HepG2 (cell line): ENCODE data around the gene MPHOSPH8. TPM values are rescaled to one million over a fixed set of nuclear protein-coding genes. Genes with fewer than 3 reads are reported as not detected.

Source experiments
- ATAC-seq: fragments of 200-7000 bp; cut with Tn5 transposase; 3 replicates; pipeline ENCODE4 v1.9.1; 2020; ENCODE audit warnings: mild to moderate bottlenecking, moderate library complexity
- BruUV-seq: library from RNA; stranded (reverse); fragments of 400-500 nt; replicated peaks from 2 replicates; lab custom pipeline; 2021; lab: Mats Ljungman, UMichigan
- CTCF ChIA-PET: fragments of 300-600 bp; formaldehyde crosslinking; extraction: SDS; loops from one replicate; lab custom pipeline; 2021; ENCODE audit warnings: low total read pairs, inconsistent platforms, low intra/inter-chr PET ratio; lab: Yijun Ruan, JAX
- POLR2A ChIA-PET: fragments of 350-600 bp; sonication (Branson Sonifier 250); formaldehyde crosslinking; loops from one replicate; lab custom pipeline; 2020; ENCODE audit warnings: antibody characterized with exemption, inconsistent platforms; lab: Yijun Ruan, JAX
- DNase-seq: peaks from one replicate; pipeline ENCODE4 v3.0.0-alpha.2; 2015; ENCODE audit warnings: low spot score
- FAIRE-seq: peaks from 3 replicates; lab custom pipeline; 2011; peaks lifted over from hg19 to GRCh38; lab: Jason Lieb, UNC
- H2AFZ ChIP-seq: one replicate; pipeline ENCODE4 v1.6.1; 2011; ENCODE audit warnings: low read length, inconsistent platforms
- H3K27ac ChIP-seq: fragments of 300-600 bp; 3 replicates; pipeline ENCODE4 v1.8.0; 2011; ENCODE audit warnings: mixed run types, mild to moderate bottlenecking, mixed read lengths, low read length, inconsistent platforms; ENCODE audit not compliant: insufficient read depth; ENCODE audit errors: extremely low read length
- H3K27me3 ChIP-seq, 2 experiments: fragments of 200-600 bp in 1 of 2; 2 replicates in 1 of 2; 3 replicates in 1 of 2; pipeline versions ENCODE4 v1.6.0 to v1.8.0; 2011; ENCODE audit warnings: low read length in 2 of 2, mild to moderate bottlenecking in 2 of 2, moderate library complexity in 2 of 2, inconsistent platforms in 1 of 2; ENCODE audit not compliant: insufficient read depth in 2 of 2, control insufficient read depth in 1 of 2
- H3K36me3 ChIP-seq, 2 experiments: fragments of 200-600 bp in 1 of 2; replicated peaks in 1 of 2; 2 replicates in 1 of 2; 3 replicates in 1 of 2; pipeline versions ENCODE4 v1.5.1 to v1.8.0; 2011; ENCODE audit warnings: low read length in 2 of 2, inconsistent platforms in 1 of 2; ENCODE audit not compliant: insufficient read depth in 2 of 2, control insufficient read depth in 1 of 2
- H3K4me1 ChIP-seq: 2 replicates; pipeline ENCODE4 v1.5.1; 2012; ENCODE audit warnings: low read length, inconsistent platforms; ENCODE audit not compliant: insufficient read depth
- H3K4me2 ChIP-seq: 2 replicates; pipeline ENCODE4 v1.6.0; 2011; ENCODE audit warnings: low read depth, low read length, inconsistent platforms
- H3K4me3 ChIP-seq, 3 experiments: fragments of 200-600 bp in 1 of 3; sonication (generic), shearing (Covaris generic) in 1 of 3; replicated peaks in 1 of 3; 2 replicates each; pipeline ENCODE4 v1.5.1; 2011 to 2016; ENCODE audit warnings: low read length in 3 of 3, inconsistent platforms in 2 of 3, low read depth in 2 of 3, mild to moderate bottlenecking in 2 of 3, control low read depth in 1 of 3, mixed read lengths in 1 of 3; ENCODE audit not compliant: insufficient read depth in 1 of 3
- H3K79me2 ChIP-seq: one replicate; pipeline ENCODE4 v1.6.1; 2011; ENCODE audit warnings: low read length, inconsistent platforms; ENCODE audit not compliant: insufficient read depth
- H3K9ac ChIP-seq: 2 replicates; pipeline ENCODE4 v1.6.0; 2011; ENCODE audit warnings: mild to moderate bottlenecking, low read depth, low read length, inconsistent platforms; ENCODE audit not compliant: insufficient read depth
- H3K9me3 ChIP-seq: 2 replicates; pipeline ENCODE4 v1.5.1; 2012; ENCODE audit warnings: mild to moderate bottlenecking, low read length
- H4K20me1 ChIP-seq: 2 replicates; pipeline ENCODE4 v1.6.0; 2011; ENCODE audit warnings: inconsistent platforms, mild to moderate bottlenecking, low read length, moderate library complexity; ENCODE audit not compliant: insufficient read depth
- KMT2B ChIP-seq: IDR thresholded peaks from 2 replicates; pipeline ENCODE4 v1.6.1; 2016; ENCODE audit warnings: missing genetic modification reagents, missing compliant biosample characterization
- PHF20 ChIP-seq: sonication (generic); formaldehyde crosslinking; IDR thresholded peaks from 2 replicates; pipeline ENCODE4 v1.5.0; 2020; ENCODE audit warnings: mild to moderate bottlenecking, missing genetic modification reagents
- WGBS: methylation state at CpG from one replicate; pipeline ENCODE4 v1.1.6; 2017; ENCODE audit warnings: low lambda C conversion rate; 5-methylcytosine and 5-hydroxymethylcytosine counted together
- in situ Hi-C: cut with HindIII; loops from 2 replicates; pipeline ENCODE4 v1.10.0; 2017; ENCODE audit warnings: low pct_unique_long_range_greater_than_20kb; ENCODE audit not compliant: extremely low pct_ligation_motif_present
- intact Hi-C: fragments of 100-400 bp; cut with micrococcal nuclease; formaldehyde crosslinking; loops from one replicate; pipeline ENCODE4 v1.10.0; 2022; ENCODE audit not compliant: unreplicated experiment
- polyA plus RNA-seq, 8 experiments: library from polyadenylated mRNA; depleted of rRNA in 3 of 8; stranded (reverse) in 7 of 8; unstranded in 1 of 8; fragments of >200 nt; fragmentation: Illumina TruSeq in 4 of 8; extraction: Trizol in 4 of 8; gene quantifications; 2 replicates each; pipeline versions ENCODE4 v1.2.1 to v1.2.3, GENCODE V29; 2011 to 2016; ENCODE audit warnings: low read depth in 4 of 8, missing spikeins in 1 of 8, mixed read lengths in 1 of 8; ENCODE audit not compliant: insufficient read depth in 1 of 8
- total RNA-seq, 5 experiments: library from RNA; depleted of rRNA; stranded (reverse); fragments of >200 nt; fragmentation: Illumina TruSeq; extraction: Trizol; gene quantifications; 2 replicates each; pipeline ENCODE4 v1.2.3, GENCODE V29; 2016; ENCODE audit warnings: low read depth in 1 of 5

The MPHOSPH8 gene
- total and polyA plus RNA-seq, 2 of the 13 experiments (the other 11 are each of a cell fraction or from before 2014, with no cell fraction given), result 17.3 to 20.9 TPM

GRCh38 chr13:19720039-19720438 is 86.6 kb downstream of the MPHOSPH8 start:
- H3K27me3 ChIP-seq, result no peaks in the 10 kb centered on the region
- intact Hi-C loops, result no loop called here
- FAIRE-seq (no peak), ATAC-seq (no peak), DNase-seq (no peak)
- no peak overlapping the region for H3K9ac ChIP-seq
- H3K4me2 ChIP-seq, result no peak overlapping the region
- H3K36me3 ChIP-seq, result peaks cover 0 to 28% of the 10 kb centered on the region in 2 experiments; a peak in 4 of 5 replicates
- H3K27ac ChIP-seq, result no peak overlapping the region
- H3K9me3 ChIP-seq, result no peaks in the 10 kb centered on the region
- WGBS, result 95% methylated on average over 2 of the region's 2 CpGs
- POLR2A ChIA-PET, result no interaction called here
- no peaks in the 10 kb centered on the region for H3K4me1 ChIP-seq
- no peak overlapping the region for H3K4me3 ChIP-seq
- in situ Hi-C loops, result no loop called here
- no peaks in the 10 kb centered on the region for H4K20me1 ChIP-seq
- no peak overlapping the region for H2AFZ ChIP-seq
- peaks cover 11% of the 10 kb centered on the region for H3K79me2 ChIP-seq
- TF ChIP-seq PHF20 (CRISPR knock-in tag) (no peak), KMT2B (CRISPR knock-in tag) (no peak)
- TF ChIP-seq, all 625 proteins: peak for 0
- no TSS peak for BruUV-seq
- CTCF ChIA-PET, result no interaction called here

Other genes starting within 250 kb of the MPHOSPH8 start
- gene TPTE2, start 72.1 kb upstream of the MPHOSPH8 start, total RNA-seq (2016; rRNA removed; fragmentation: Illumina TruSeq; extraction: Trizol), result not detected in 2 replicates
- 0.07 and 0.20 TPM in 2 replicates for gene TPTE2, start 72.1 kb upstream of the MPHOSPH8 start, polyA plus RNA-seq (2011; rRNA removed)
- gene PSPC1, start 149.3 kb downstream of the MPHOSPH8 start, total RNA-seq (2016; rRNA removed; fragmentation: Illumina TruSeq; extraction: Trizol), result 94.0 and 99.4 TPM in 2 replicates
- 29.7 and 33.5 TPM in 2 replicates for gene PSPC1, start 149.3 kb downstream of the MPHOSPH8 start, polyA plus RNA-seq (2011; rRNA removed)
- 9.4 and 9.8 TPM in 2 replicates for gene ZMYM5, start 230.0 kb downstream of the MPHOSPH8 start, total RNA-seq (2016; rRNA removed; fragmentation: Illumina TruSeq; extraction: Trizol)
- 5.3 and 7.8 TPM in 2 replicates for gene ZMYM5, start 230.0 kb downstream of the MPHOSPH8 start, polyA plus RNA-seq (2011; rRNA removed)